ENCODE results near the gene HECTD1. TPM values are rescaled to one million over a fixed set of nuclear protein-coding genes. Genes with fewer than 3 reads are reported as not detected.

The HECTD1 gene
- total RNA-seq, 1 donor from 2014 or later, result 325 TPM

GRCh38 chr14:31080484-31080883, 127.1 kb downstream of the HECTD1 start:
- Histone ChIP-seq H3K4me3 (no peak overlapping the region), H3K9me3 (no peaks in the 10 kb centered on the region), H3K36me3 (no peaks in the 10 kb centered on the region), H3K4me1 (no peaks in the 10 kb centered on the region), H3K27ac (no peak overlapping the region), H3K27me3 (no peaks in the 10 kb centered on the region)
- TF ChIP-seq POLR2AphosphoS5 (IDR thresholded peaks at IDR 0.05; ENCODE audit: insufficient read depth in 1 of 2, low read depth in 1 of 2) (no peak), CTCF (IDR thresholded peaks at IDR 0.05) (no peak), POLR2A (IDR thresholded peaks at IDR 0.05) (no peak)
- no peak for DNase-seq (ENCODE audit: extremely low spot score in 2 of 2)
- intact Hi-C loops (cut with DNase I), result loop anchor here (10.0 kb wide), 1 partner anchor 96 kb away; no protein-coding TSS in a partner anchor

DNA sequence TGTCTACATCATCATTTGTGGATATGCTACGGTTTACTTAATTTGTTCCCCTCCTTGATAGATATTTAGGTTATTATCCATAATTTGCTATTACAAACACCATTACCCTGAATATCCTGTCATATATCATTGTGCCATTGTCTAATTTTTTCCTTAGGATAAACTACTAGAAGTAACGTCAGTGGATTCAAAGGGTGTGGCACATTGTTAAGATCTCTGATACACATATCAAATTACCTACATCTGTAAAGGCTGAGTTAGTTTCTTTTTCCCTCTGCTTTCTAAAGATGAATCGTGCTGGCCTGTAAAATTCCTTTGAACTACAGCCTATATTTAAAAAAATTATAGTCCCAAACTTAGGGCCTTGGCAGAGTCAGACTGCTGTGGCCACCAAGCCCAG, 127.5 kb downstream of the HECTD1 start:
- intact Hi-C loops (cut with DNase I), result loop anchor here (10.0 kb wide), 1 partner anchor 95 kb away; no protein-coding TSS in a partner anchor
- no peaks in the 10 kb centered on the region for H3K4me1 ChIP-seq
- no peak overlapping the region for H3K4me3 ChIP-seq
- no peaks in the 10 kb centered on the region for H3K27me3 ChIP-seq
- DNase-seq (ENCODE audit: extremely low spot score in 2 of 2), result no peak
- H3K27ac ChIP-seq, result no peak overlapping the region
- no peaks in the 10 kb centered on the region for H3K36me3 ChIP-seq
- TF ChIP-seq POLR2AphosphoS5 (IDR thresholded peaks at IDR 0.05; ENCODE audit: insufficient read depth in 1 of 2, low read depth in 1 of 2) (no peak), CTCF (IDR thresholded peaks at IDR 0.05) (no peak), POLR2A (IDR thresholded peaks at IDR 0.05) (no peak)
- H3K9me3 ChIP-seq, result no peaks in the 10 kb centered on the region

DNA sequence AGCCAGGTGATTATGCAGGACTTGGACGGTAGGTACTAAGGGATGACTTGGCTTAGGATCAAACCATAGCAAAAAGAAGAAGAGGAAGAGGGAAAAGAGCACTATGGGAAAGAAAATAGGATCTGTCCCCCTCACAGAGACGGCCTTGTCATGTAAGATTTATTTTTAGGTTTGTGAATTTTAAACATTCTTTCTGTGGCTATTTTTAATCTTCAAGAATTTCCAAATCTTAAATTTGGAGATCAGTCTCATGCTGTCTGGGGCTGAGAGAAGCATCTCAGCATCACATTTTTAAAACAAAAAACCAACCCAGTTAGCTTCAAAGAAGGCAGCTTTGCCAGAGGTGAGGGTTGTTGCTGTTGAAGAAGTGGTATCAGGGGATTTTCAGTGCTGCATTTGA, 128.8 kb downstream of the HECTD1 start:
- H3K27me3 ChIP-seq, result no peaks in the 10 kb centered on the region
- DNase-seq (ENCODE audit: extremely low spot score in 2 of 2), result no peak
- H3K9me3 ChIP-seq, result no peaks in the 10 kb centered on the region
- H3K4me3 ChIP-seq, result no peak overlapping the region
- H3K4me1 ChIP-seq, result no peaks in the 10 kb centered on the region
- intact Hi-C loops (cut with DNase I), result no loop called here
- TF ChIP-seq CTCF (IDR thresholded peaks at IDR 0.05) (no peak), POLR2AphosphoS5 (IDR thresholded peaks at IDR 0.05; ENCODE audit: insufficient read depth in 1 of 2, low read depth in 1 of 2) (no peak)
- no peak overlapping the region for H3K27ac ChIP-seq
- no peaks in the 10 kb centered on the region for H3K36me3 ChIP-seq

DNA sequence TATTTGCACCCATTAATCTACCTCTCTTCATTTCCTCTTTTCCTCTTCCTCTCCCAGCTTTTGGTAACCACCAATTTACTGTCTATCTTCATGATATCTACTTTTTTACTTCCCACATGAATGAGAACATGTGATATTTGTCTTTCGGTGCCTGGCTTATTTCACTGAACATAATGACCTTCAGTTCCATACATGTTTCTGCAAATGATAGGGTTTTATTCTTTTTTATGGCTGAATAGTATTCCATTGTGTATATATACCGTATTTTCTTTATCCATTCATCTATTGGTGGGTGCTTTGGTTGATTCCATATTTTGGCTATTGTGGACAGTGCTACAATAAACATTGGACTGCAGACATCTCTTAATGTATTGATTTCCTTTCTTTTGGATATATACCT, 132.4 kb downstream of the HECTD1 start:
- H3K4me1 ChIP-seq, result no peaks in the 10 kb centered on the region
- H3K4me3 ChIP-seq, result no peak overlapping the region
- intact Hi-C loops (cut with DNase I), result no loop called here
- no peak overlapping the region for H3K27ac ChIP-seq
- H3K9me3 ChIP-seq, result no peaks in the 10 kb centered on the region
- TF ChIP-seq CTCF (IDR thresholded peaks at IDR 0.05), result no peak
- TF ChIP-seq POLR2A (IDR thresholded peaks at IDR 0.05), result no peak
- no peak for TF ChIP-seq POLR2AphosphoS5 (IDR thresholded peaks at IDR 0.05; ENCODE audit: insufficient read depth in 1 of 2, low read depth in 1 of 2)
- no peaks in the 10 kb centered on the region for H3K36me3 ChIP-seq
- no peaks in the 10 kb centered on the region for H3K27me3 ChIP-seq
- DNase-seq (ENCODE audit: extremely low spot score in 2 of 2), result no peak

- TF ChIP-seq POLR2AphosphoS5 (IDR thresholded peaks at IDR 0.05; ENCODE audit: insufficient read depth in 1 of 2, low read depth in 1 of 2), result no peak
- no peak for TF ChIP-seq CTCF (IDR thresholded peaks at IDR 0.05)
- no peak for TF ChIP-seq POLR2A (IDR thresholded peaks at IDR 0.05)
- Histone ChIP-seq H3K4me3 (no peak overlapping the region), H3K4me1 (no peaks in the 10 kb centered on the region), H3K27ac (no peak overlapping the region), H3K9me3 (no peaks in the 10 kb centered on the region), H3K36me3 (no peaks in the 10 kb centered on the region), H3K27me3 (no peaks in the 10 kb centered on the region)
- DNase-seq (ENCODE audit: extremely low spot score in 2 of 2), result no peak
- intact Hi-C loops (cut with DNase I), result no loop called here
Measured at GRCh38 chr14:31071151-31071550, 136.4 kb downstream of the HECTD1 start.
